Activated CD8-positive, alpha-beta T cell treated with anti-CD3 and anti-CD28 coated beads, Interleukin-2, amount 10 ng/mL, durations not matched to agents 7 days and 5 days (primary cell): ENCODE results near the gene ACD. TPM values are rescaled to one million over a fixed set of nuclear protein-coding genes. Genes with fewer than 3 reads are reported as not detected.
A peak's percentile ranks its signal among the peaks of the same experiment; 100 is the strongest.

Source experiments
- ATAC-seq: fragments of 150-1000 bp; cut with Tn5 transposase; one replicate; pipeline ENCODE4 v1.10.0; 2021; ENCODE audit warnings: moderate library complexity
- CTCF ChIA-PET: fragments of 350-600 bp; sonication (Branson Sonifier 250); formaldehyde crosslinking; loops from one replicate; lab custom pipeline; 2021; ENCODE audit warnings: antibody characterized with exemption; lab: Charles Lee
- POLR2A ChIA-PET: fragments of 350-600 bp; sonication (Branson Sonifier 250); formaldehyde crosslinking; loops from one replicate; lab custom pipeline; 2021; ENCODE audit warnings: antibody characterized with exemption; lab: Charles Lee
- DNase-seq: peaks from one replicate; pipeline ENCODE4 v3.0.0-alpha.2; 2020
- H3K27ac Mint-ChIP-seq: one replicate; pipeline ENCODE4 v1.8.0; 2021; ENCODE audit warnings: mild to moderate bottlenecking, mixed read lengths
- H3K27me3 Mint-ChIP-seq: one replicate; pipeline ENCODE4 v1.8.0; 2021; ENCODE audit warnings: low read depth, mixed read lengths
- H3K36me3 Mint-ChIP-seq: one replicate; pipeline ENCODE4 v1.8.0; 2021; ENCODE audit warnings: low read depth, mixed read lengths
- H3K4me1 Mint-ChIP-seq: one replicate; pipeline ENCODE4 v1.8.0; 2021; ENCODE audit warnings: low read depth, mixed read lengths
- H3K4me3 Mint-ChIP-seq: one replicate; pipeline ENCODE4 v1.8.0; 2021; ENCODE audit warnings: mild to moderate bottlenecking, mixed read lengths
- H3K9me3 Mint-ChIP-seq: one replicate; pipeline ENCODE4 v1.8.0; 2022; ENCODE audit warnings: mixed read lengths; ENCODE audit not compliant: insufficient read depth
- total RNA-seq, 2 experiments: library from RNA; stranded (reverse); gene quantifications; one replicate each; pipeline ENCODE4 v1.2.3, GENCODE V29; 2021

The ACD gene
- total RNA-seq, 2 experiments from 2014 or later: 51.4 to 51.6 TPM

- Mint-ChIP-seq H3K4me1 (peaks cover 33% of the 10 kb centered on the region), H3K27ac (peak overlapping the region; percentile 86), H3K36me3 (peaks cover 12% of the 10 kb centered on the region), H3K9me3 (no peaks in the 10 kb centered on the region), H3K4me3 (peak overlapping the region; percentile 89), H3K27me3 (no peaks in the 10 kb centered on the region)
- ChIA-PET POLR2A (interaction anchor here (2.5 to 5.2 kb wide), 3 partner anchors 13 to 119 kb away, joined by 7 to 71 read pairs (median 35); partner anchors contain the start of genes CARMIL2 and CTCF), CTCF (interaction anchor here (1.2 to 4.9 kb wide), 5 partner anchors 11 to 140 kb away, joined by 3 to 50 read pairs (median 30); partner anchors contain the start of gene CARMIL2)
- ATAC-seq (peak; percentile 2), DNase-seq (peak; percentile 52)
Observed at GRCh38 chr16:67661101-67661761, 1.2 kb upstream of the ACD start.

DNA sequence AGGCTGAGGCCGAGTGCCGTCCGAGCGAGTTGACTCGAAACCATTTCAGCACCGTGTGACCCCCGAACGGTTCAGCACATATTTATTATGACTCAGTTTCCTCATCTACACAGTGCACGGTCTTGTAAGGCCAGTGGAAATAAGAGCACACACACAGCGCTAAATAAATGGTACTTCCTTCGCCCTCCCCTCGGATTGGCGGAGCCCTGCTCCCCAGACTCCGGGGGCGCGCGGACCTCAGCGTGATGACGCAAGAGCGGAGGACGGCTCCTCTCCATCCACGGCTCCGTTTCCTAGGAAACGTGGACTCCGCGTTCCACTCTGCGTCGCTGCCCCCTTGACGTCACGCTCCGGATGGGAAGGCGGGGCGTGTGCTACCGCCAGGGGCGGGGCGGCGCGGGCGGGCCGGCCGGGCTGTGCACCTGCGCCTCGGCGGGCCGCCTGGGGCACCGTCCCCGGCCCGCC, 536 bp upstream of the ACD start, which contains the start of gene PARD6A:
TSS of gene PARD6A (plus strand) at position 397 of the 465 bp plus-strand sequence. CDS start 79 bp downstream, outside the sequence.
- H3K9me3 Mint-ChIP-seq: no peaks in the 10 kb centered on the region
- peaks cover 15% of the 10 kb centered on the region for H3K36me3 Mint-ChIP-seq
- H3K27ac Mint-ChIP-seq: peak within 1 kb of the TSS; percentile 96
- ChIA-PET POLR2A (interaction anchor here (0.9 to 5.2 kb wide), 11 partner anchors 13 to 419 kb away, joined by 3 to 71 read pairs (median 5); partner anchors contain the start of genes CARMIL2 and CTCF), CTCF (interaction anchor here (0.9 to 4.9 kb wide), 9 partner anchors 12 to 147 kb away, joined by 3 to 50 read pairs (median 7); partner anchors contain the start of genes CARMIL2 and CTCF)
- DNase-seq (peak; percentile 98), ATAC-seq (peak; percentile 78)
- peak within 1 kb of the TSS; percentile 89 for H3K4me3 Mint-ChIP-seq
- peaks cover 31% of the 10 kb centered on the region for H3K4me1 Mint-ChIP-seq
- no peaks in the 10 kb centered on the region for H3K27me3 Mint-ChIP-seq

GRCh38 chr16:67658849-67659674, 998 bp downstream of the ACD start:
- no peak for ATAC-seq
- Mint-ChIP-seq H3K9me3 (no peaks in the 10 kb centered on the region), H3K36me3 (peaks cover 24% of the 10 kb centered on the region), H3K27me3 (no peaks in the 10 kb centered on the region), H3K4me1 (peaks cover 25% of the 10 kb centered on the region), H3K27ac (peak overlapping the region; percentile 96), H3K4me3 (peak overlapping the region; percentile 89)
- POLR2A ChIA-PET: interaction anchor here (0.6 to 5.2 kb wide), 6 partner anchors 11 to 178 kb away, joined by 3 to 71 read pairs (median 6); partner anchors contain the start of genes ATP6V0D1, CARMIL2 and CTCF
- DNase-seq: no peak
- CTCF ChIA-PET: interaction anchor here (1.1 to 4.9 kb wide), 7 partner anchors 9 to 178 kb away, joined by 3 to 50 read pairs (median 19); partner anchors contain the start of genes ATP6V0D1, CARMIL2 and CTCF

GRCh38 chr16:67657751-67658518, 2.1 kb downstream of the ACD start:
- DNase-seq (no peak), ATAC-seq (no peak)
- H3K36me3 Mint-ChIP-seq: peaks cover 26% of the 10 kb centered on the region
- peak overlapping the region; percentile 12 for H3K27ac Mint-ChIP-seq
- H3K27me3 Mint-ChIP-seq: no peaks in the 10 kb centered on the region
- CTCF ChIA-PET: interaction anchor here (0.9 to 4.9 kb wide), 7 partner anchors 13 to 383 kb away, joined by 3 to 50 read pairs (median 19); partner anchors contain the start of genes ATP6V0D1, CARMIL2 and CTCF
- POLR2A ChIA-PET: interaction anchor here (0.6 to 5.2 kb wide), 3 partner anchors 10 to 427 kb away, joined by 3 to 71 read pairs (median 35); partner anchors contain the start of genes CARMIL2 and CTCF
- peaks cover 24% of the 10 kb centered on the region for H3K4me1 Mint-ChIP-seq
- no peaks in the 10 kb centered on the region for H3K9me3 Mint-ChIP-seq
- peak overlapping the region; percentile 89 for H3K4me3 Mint-ChIP-seq

- H3K27ac Mint-ChIP-seq: no peak overlapping the region
- DNase-seq: no peak
- H3K27me3 Mint-ChIP-seq: no peaks in the 10 kb centered on the region
- POLR2A ChIA-PET: interaction anchor here (4.7 to 5.2 kb wide), 2 partner anchors 9 to 95 kb away, joined by 35 to 71 read pairs; partner anchors contain the start of genes CARMIL2 and CTCF
- H3K9me3 Mint-ChIP-seq: no peaks in the 10 kb centered on the region
- CTCF ChIA-PET: interaction anchor here (0.9 to 4.9 kb wide), 5 partner anchors 94 to 384 kb away, joined by 3 to 50 read pairs (median 19); partner anchors contain the start of gene CTCF
- no peak for ATAC-seq
- H3K36me3 Mint-ChIP-seq: peaks cover 30% of the 10 kb centered on the region
- peaks cover 24% of the 10 kb centered on the region for H3K4me1 Mint-ChIP-seq
- H3K4me3 Mint-ChIP-seq: no peak overlapping the region
Observed at GRCh38 chr16:67657017-67657608, 2.9 kb downstream of the ACD start.

DNA sequence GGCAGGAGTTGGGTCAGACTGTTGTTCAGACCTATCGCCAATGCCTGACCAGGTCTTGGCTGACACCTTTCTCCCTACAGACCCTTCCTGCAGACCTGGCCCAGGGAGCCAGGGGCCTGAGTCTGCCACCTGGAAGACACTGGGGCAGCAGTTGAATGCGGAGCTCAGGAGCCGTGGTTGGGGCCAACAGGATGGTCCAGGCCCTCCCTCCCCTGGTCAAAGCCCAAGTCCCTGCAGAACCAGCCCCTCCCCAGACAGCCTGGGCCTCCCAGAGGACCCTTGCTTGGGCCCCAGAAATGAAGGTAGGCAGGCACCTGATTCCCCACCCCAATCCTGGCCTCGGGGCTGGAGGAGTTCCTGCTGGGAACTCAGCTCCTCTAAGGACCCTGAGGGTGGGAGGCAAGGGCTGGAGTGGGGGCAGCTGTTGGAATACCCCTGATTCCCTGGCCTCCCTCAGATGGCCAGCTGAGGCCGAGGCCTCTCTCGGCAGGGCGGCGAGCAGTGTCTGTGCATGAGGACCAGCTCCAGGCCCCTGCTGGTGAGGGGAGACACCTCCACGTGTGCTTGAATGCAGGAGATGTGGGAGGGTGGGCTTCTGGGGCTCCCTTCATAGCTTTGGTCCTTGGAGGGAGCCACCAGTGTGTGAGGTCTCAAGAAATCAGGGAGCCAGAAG, 3.6 kb downstream of the ACD start:
- Mint-ChIP-seq H3K4me3 (no peak overlapping the region), H3K9me3 (no peaks in the 10 kb centered on the region), H3K27ac (no peak overlapping the region), H3K4me1 (peaks cover 23% of the 10 kb centered on the region), H3K36me3 (peaks cover 35% of the 10 kb centered on the region), H3K27me3 (no peaks in the 10 kb centered on the region)
- CTCF ChIA-PET: interaction anchor here (1.3 kb wide), 1 partner anchor 135 kb away, joined by 5 read pairs; no protein-coding TSS in a partner anchor
- POLR2A ChIA-PET: interaction anchor here (5.2 kb wide), 1 partner anchor 9 kb away, joined by 71 read pairs; the partner anchor contains the start of gene CARMIL2
- no peak for DNase-seq
- ATAC-seq: no peak

- CTCF ChIA-PET: interaction anchor here (1.3 kb wide), 1 partner anchor 134 kb away, joined by 5 read pairs; no protein-coding TSS in a partner anchor
Observed at GRCh38 chr16:67655363-67655762, 4.7 kb downstream of the ACD start.

GRCh38 chr16:67654403-67654911, 5.6 kb downstream of the ACD start:
- no peak overlapping the region for H3K27ac Mint-ChIP-seq
- no peaks in the 10 kb centered on the region for H3K9me3 Mint-ChIP-seq
- no peaks in the 10 kb centered on the region for H3K27me3 Mint-ChIP-seq
- H3K36me3 Mint-ChIP-seq: peaks cover 51% of the 10 kb centered on the region
- POLR2A ChIA-PET: no interaction called here
- CTCF ChIA-PET: no interaction called here
- DNase-seq (no peak), ATAC-seq (no peak)
- H3K4me1 Mint-ChIP-seq: peaks cover 18% of the 10 kb centered on the region
- H3K4me3 Mint-ChIP-seq: no peak overlapping the region

More at GRCh38 chr16:67655363-67655762, 4.7 kb downstream of the ACD start:
- POLR2A ChIA-PET: no interaction called here
- DNase-seq: no peak
- no peak for ATAC-seq
- Mint-ChIP-seq H3K27me3 (no peaks in the 10 kb centered on the region), H3K9me3 (no peaks in the 10 kb centered on the region), H3K27ac (peak overlapping the region; percentile 20), H3K4me1 (peaks cover 18% of the 10 kb centered on the region), H3K36me3 (peaks cover 47% of the 10 kb centered on the region), H3K4me3 (no peak overlapping the region)

DNA sequence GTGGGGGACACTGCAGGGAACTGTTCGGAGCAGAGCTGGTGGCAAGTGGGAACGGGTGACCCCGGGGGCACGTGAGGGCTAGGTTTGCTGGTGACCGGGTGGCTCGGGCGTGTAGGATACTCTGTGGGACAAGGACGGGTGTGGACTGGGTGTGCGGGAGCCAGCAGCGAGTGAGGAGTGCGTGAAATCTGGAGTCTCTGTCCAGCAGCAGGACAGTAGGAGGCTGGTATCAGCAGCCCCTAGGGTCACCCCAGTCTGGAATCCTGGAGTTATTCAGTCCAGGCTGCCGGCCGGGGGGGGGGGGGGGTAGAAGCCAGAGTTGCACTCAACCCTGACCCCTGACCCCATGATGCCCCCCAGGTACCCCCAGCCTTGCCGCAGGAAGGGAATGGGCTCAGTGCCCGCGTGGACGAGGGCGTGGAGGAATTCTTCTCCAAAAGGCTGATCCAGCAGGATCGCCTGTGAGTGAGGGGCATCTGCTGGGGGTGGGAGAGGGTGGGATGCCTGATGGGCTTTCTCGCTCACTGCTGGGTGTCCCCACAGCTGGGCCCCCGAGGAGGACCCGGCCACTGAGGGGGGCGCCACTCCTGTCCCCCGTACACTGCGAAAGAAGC, 6.2 kb downstream of the ACD start:
- DNase-seq (no peak), ATAC-seq (no peak)
- ChIA-PET CTCF (no interaction called here), POLR2A (no interaction called here)
- Mint-ChIP-seq H3K27me3 (no peaks in the 10 kb centered on the region), H3K4me3 (no peak overlapping the region), H3K4me1 (peaks cover 16% of the 10 kb centered on the region), H3K9me3 (no peaks in the 10 kb centered on the region), H3K36me3 (peaks cover 50% of the 10 kb centered on the region), H3K27ac (no peak overlapping the region)
